ENCODE data around the gene NLRP6.

The NLRP6 gene

GRCh38 chr11:325796-326591 lies 47.8 kb downstream of the NLRP6 start:
- H2AFZ ChIP-seq (ENCODE audit: low read depth, low read length): no peak overlapping the region
- H3K9ac ChIP-seq (ENCODE audit: low read length): peak overlapping the region; percentile 72

GRCh38 chr11:326592-326841 lies 48.3 kb downstream of the NLRP6 start:
- H3K79me2 ChIP-seq (ENCODE audit: low read length): no peaks in the 10 kb centered on the region
- H3K27ac ChIP-seq (ENCODE audit: low read length): peak overlapping the region; percentile 82
- no peaks in the 10 kb centered on the region; the same call in 1 of the 2 replicates for H3K9me3 ChIP-seq (ENCODE audit: insufficient read depth, low read length)
- H3K36me3 ChIP-seq (replicated peaks; ENCODE audit: low read depth, low read length): no peaks in the 10 kb centered on the region
- peaks cover 52% of the 10 kb centered on the region for H3K4me1 ChIP-seq (ENCODE audit: low read length)
- no peak overlapping the region for H2AFZ ChIP-seq (ENCODE audit: low read depth, low read length)
- peak overlapping the region; percentile 72 for H3K9ac ChIP-seq (ENCODE audit: low read length)
- H3K4me2 ChIP-seq (ENCODE audit: low read length): peak overlapping the region; percentile 63
- no peak for TF ChIP-seq EZH2phosphoT487 (IDR thresholded peaks at IDR 0.05; ENCODE audit: low read depth)
- TF ChIP-seq, protein P1, sequence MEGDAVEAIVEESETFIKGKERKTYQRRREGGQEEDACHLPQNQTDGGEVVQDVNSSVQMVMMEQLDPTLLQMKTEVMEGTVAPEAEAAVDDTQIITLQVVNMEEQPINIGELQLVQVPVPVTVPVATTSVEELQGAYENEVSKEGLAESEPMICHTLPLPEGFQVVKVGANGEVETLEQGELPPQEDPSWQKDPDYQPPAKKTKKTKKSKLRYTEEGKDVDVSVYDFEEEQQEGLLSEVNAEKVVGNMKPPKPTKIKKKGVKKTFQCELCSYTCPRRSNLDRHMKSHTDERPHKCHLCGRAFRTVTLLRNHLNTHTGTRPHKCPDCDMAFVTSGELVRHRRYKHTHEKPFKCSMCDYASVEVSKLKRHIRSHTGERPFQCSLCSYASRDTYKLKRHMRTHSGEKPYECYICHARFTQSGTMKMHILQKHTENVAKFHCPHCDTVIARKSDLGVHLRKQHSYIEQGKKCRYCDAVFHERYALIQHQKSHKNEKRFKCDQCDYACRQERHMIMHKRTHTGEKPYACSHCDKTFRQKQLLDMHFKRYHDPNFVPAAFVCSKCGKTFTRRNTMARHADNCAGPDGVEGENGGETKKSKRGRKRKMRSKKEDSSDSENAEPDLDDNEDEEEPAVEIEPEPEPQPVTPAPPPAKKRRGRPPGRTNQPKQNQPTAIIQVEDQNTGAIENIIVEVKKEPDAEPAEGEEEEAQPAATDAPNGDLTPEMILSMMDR (IDR thresholded peaks at IDR 0.05; ENCODE audit: low read depth, low read length): no peak
- no peaks in the 10 kb centered on the region for H4K20me1 ChIP-seq (ENCODE audit: insufficient read depth, low read length)
- no peaks in the 10 kb centered on the region for H3K27me3 ChIP-seq (ENCODE audit: low read depth, low read length)
- peak overlapping the region; percentile 48 for H3K4me3 ChIP-seq (ENCODE audit: low read length)

More at GRCh38 chr11:325796-326591, 47.8 kb downstream of the NLRP6 start:
- H3K4me3 ChIP-seq (ENCODE audit: low read length): peak overlapping the region; percentile 48
- TF ChIP-seq, protein P1 (IDR thresholded peaks at IDR 0.05; ENCODE audit: low read depth, low read length): no peak
- TF ChIP-seq EZH2phosphoT487 (IDR thresholded peaks at IDR 0.05; ENCODE audit: low read depth): no peak
- H3K4me2 ChIP-seq (ENCODE audit: low read length): peak overlapping the region; percentile 63
- H3K27ac ChIP-seq (ENCODE audit: low read length): peak overlapping the region; percentile 82
- H3K9me3 ChIP-seq (ENCODE audit: insufficient read depth, low read length): no peaks in the 10 kb centered on the region
- H4K20me1 ChIP-seq (ENCODE audit: insufficient read depth, low read length): no peaks in the 10 kb centered on the region
- H3K79me2 ChIP-seq (ENCODE audit: low read length): no peaks in the 10 kb centered on the region
- H3K4me1 ChIP-seq (ENCODE audit: low read length): peaks cover 47% of the 10 kb centered on the region
- H3K27me3 ChIP-seq (ENCODE audit: low read depth, low read length): no peaks in the 10 kb centered on the region
- no peaks in the 10 kb centered on the region for H3K36me3 ChIP-seq (replicated peaks; ENCODE audit: low read depth, low read length)

- no peak for TF ChIP-seq EZH2phosphoT487 (IDR thresholded peaks at IDR 0.05; ENCODE audit: low read depth)
- TF ChIP-seq, protein P1 (IDR thresholded peaks at IDR 0.05; ENCODE audit: low read depth, low read length): no peak
- H3K79me2 ChIP-seq (ENCODE audit: low read length): no peaks in the 10 kb centered on the region
- no peaks in the 10 kb centered on the region for H4K20me1 ChIP-seq (ENCODE audit: insufficient read depth, low read length)
- peak overlapping the region; percentile 82 for H3K27ac ChIP-seq (ENCODE audit: low read length)
- H3K9ac ChIP-seq (ENCODE audit: low read length): peak overlapping the region; percentile 72
- no peaks in the 10 kb centered on the region for H3K36me3 ChIP-seq (replicated peaks; ENCODE audit: low read depth, low read length)
- H3K27me3 ChIP-seq (ENCODE audit: low read depth, low read length): no peaks in the 10 kb centered on the region
- H3K4me3 ChIP-seq (ENCODE audit: low read length): peak overlapping the region; percentile 64
- no peaks in the 10 kb centered on the region; the same call in 1 of the 2 replicates for H3K9me3 ChIP-seq (ENCODE audit: insufficient read depth, low read length)
- peak overlapping the region; percentile 63 for H3K4me2 ChIP-seq (ENCODE audit: low read length)
- peaks cover 56% of the 10 kb centered on the region for H3K4me1 ChIP-seq (ENCODE audit: low read length)
- H2AFZ ChIP-seq (ENCODE audit: low read depth, low read length): peak overlapping the region; percentile 32; the same call in 1 of the 2 replicates
These were observed 48.8 kb downstream of the NLRP6 start for GRCh38 chr11:326842-327580.

- Histone ChIP-seq H3K27ac (ENCODE audit: low read length) (peak overlapping the region; percentile 82), H3K4me2 (ENCODE audit: low read length) (peak overlapping the region; percentile 63), H3K9ac (ENCODE audit: low read length) (peak overlapping the region; percentile 60), H3K4me1 (ENCODE audit: low read length) (peaks cover 56% of the 10 kb centered on the region), H3K36me3 (replicated peaks; ENCODE audit: low read depth, low read length) (no peaks in the 10 kb centered on the region), H3K27me3 (ENCODE audit: low read depth, low read length) (no peaks in the 10 kb centered on the region), H3K9me3 (ENCODE audit: insufficient read depth, low read length) (no peaks in the 10 kb centered on the region; the same call in 1 of the 2 replicates), H4K20me1 (ENCODE audit: insufficient read depth, low read length) (no peaks in the 10 kb centered on the region), H2AFZ (ENCODE audit: low read depth, low read length) (peak overlapping the region; percentile 32; the same call in 1 of the 2 replicates), H3K4me3 (ENCODE audit: low read length) (peak overlapping the region; percentile 64), H3K79me2 (ENCODE audit: low read length) (no peaks in the 10 kb centered on the region)
- TF ChIP-seq, protein P1 (IDR thresholded peaks at IDR 0.05; ENCODE audit: low read depth, low read length): no peak
- TF ChIP-seq EZH2phosphoT487 (IDR thresholded peaks at IDR 0.05; ENCODE audit: low read depth): no peak
These were observed 49.3 kb downstream of the NLRP6 start for GRCh38 chr11:327581-327923.

All from OCI-LY3 (cell line).